ENCODE results near the gene GNE. TPM values are rescaled to one million over a fixed set of nuclear protein-coding genes. Genes with fewer than 3 reads are reported as not detected.

The GNE gene
- total RNA-seq, 1 experiment from 2014 or later: 20.6 TPM

- no peak for DNase-seq (ENCODE audit: low spot score)
- no peaks in the 10 kb centered on the region for H3K4me1 ChIP-seq (ENCODE audit: insufficient read depth, low read length, poor library complexity, severe bottlenecking)
- H3K4me3 ChIP-seq (ENCODE audit: low read depth, low read length, poor library complexity, severe bottlenecking): no peak overlapping the region
- POLR2A ChIA-PET (ENCODE audit: low non-redundant PET): no interaction called here
- intact Hi-C loops (cut with micrococcal nuclease; ENCODE audit: unreplicated experiment): no loop called here
- H3K36me3 ChIP-seq (ENCODE audit: insufficient read depth, low read length, poor library complexity, severe bottlenecking): no peaks in the 10 kb centered on the region
- TF ChIP-seq CTCF (conservative IDR thresholded peaks at IDR 0.05; ENCODE audit: low read depth, low read length): no peak
- no peak for TF ChIP-seq EZH2 (IDR thresholded peaks at IDR 0.05; ENCODE audit: borderline replicate concordance, low read depth, low read length, poor library complexity, severe bottlenecking)
- H3K27ac ChIP-seq (ENCODE audit: low read depth, low read length, poor library complexity, severe bottlenecking): no peak overlapping the region
- CTCF ChIA-PET: no interaction called here
- H3K27me3 ChIP-seq (replicated peaks; ENCODE audit: insufficient read depth, low read depth, low read length, poor library complexity): no peaks in the 10 kb centered on the region
- BruUV-seq (replicated peaks): no TSS peak
- no peaks in the 10 kb centered on the region for H3K9me3 ChIP-seq (ENCODE audit: low read depth, low read length, poor library complexity, severe bottlenecking)
Observed at GRCh38 chr9:36280989-36281388, 22.7 kb upstream of the GNE start.

GRCh38 chr9:36278243-36278642 is 20.0 kb upstream of the GNE start:
- Histone ChIP-seq H3K4me3 (ENCODE audit: low read depth, low read length, poor library complexity, severe bottlenecking) (no peak overlapping the region), H3K36me3 (ENCODE audit: insufficient read depth, low read length, poor library complexity, severe bottlenecking) (no peaks in the 10 kb centered on the region), H3K4me1 (ENCODE audit: insufficient read depth, low read length, poor library complexity, severe bottlenecking) (no peaks in the 10 kb centered on the region), H3K9me3 (ENCODE audit: low read depth, low read length, poor library complexity, severe bottlenecking) (no peaks in the 10 kb centered on the region), H3K27ac (ENCODE audit: low read depth, low read length, poor library complexity, severe bottlenecking) (no peak overlapping the region), H3K27me3 (replicated peaks; ENCODE audit: insufficient read depth, low read depth, low read length, poor library complexity) (no peaks in the 10 kb centered on the region)
- no peak for DNase-seq (ENCODE audit: low spot score)
- POLR2A ChIA-PET (ENCODE audit: low non-redundant PET): no interaction called here
- intact Hi-C loops (cut with micrococcal nuclease; ENCODE audit: unreplicated experiment): no loop called here
- BruUV-seq (replicated peaks): no TSS peak
- TF ChIP-seq EZH2 (IDR thresholded peaks at IDR 0.05; ENCODE audit: borderline replicate concordance, low read depth, low read length, poor library complexity, severe bottlenecking): no peak
- no peak for TF ChIP-seq CTCF (conservative IDR thresholded peaks at IDR 0.05; ENCODE audit: low read depth, low read length)
- CTCF ChIA-PET: no interaction called here

GRCh38 chr9:36276781-36277181 is 18.5 kb upstream of the GNE start:
- no peaks in the 10 kb centered on the region for H3K36me3 ChIP-seq (ENCODE audit: insufficient read depth, low read length, poor library complexity, severe bottlenecking)
- no peak overlapping the region for H3K4me3 ChIP-seq (ENCODE audit: low read depth, low read length, poor library complexity, severe bottlenecking)
- DNase-seq (ENCODE audit: low spot score): no peak
- CTCF ChIA-PET: interaction anchor here (1.1 kb wide), 1 partner anchor 452 kb away, joined by 10 read pairs; no protein-coding TSS in a partner anchor
- no TSS peak for BruUV-seq (replicated peaks)
- no peak for TF ChIP-seq EZH2 (IDR thresholded peaks at IDR 0.05; ENCODE audit: borderline replicate concordance, low read depth, low read length, poor library complexity, severe bottlenecking)
- no peak for TF ChIP-seq CTCF (conservative IDR thresholded peaks at IDR 0.05; ENCODE audit: low read depth, low read length)
- no peaks in the 10 kb centered on the region for H3K4me1 ChIP-seq (ENCODE audit: insufficient read depth, low read length, poor library complexity, severe bottlenecking)
- H3K27ac ChIP-seq (ENCODE audit: low read depth, low read length, poor library complexity, severe bottlenecking): no peak overlapping the region
- POLR2A ChIA-PET (ENCODE audit: low non-redundant PET): no interaction called here
- intact Hi-C loops (cut with micrococcal nuclease; ENCODE audit: unreplicated experiment): no loop called here
- H3K9me3 ChIP-seq (ENCODE audit: low read depth, low read length, poor library complexity, severe bottlenecking): no peaks in the 10 kb centered on the region
- no peaks in the 10 kb centered on the region for H3K27me3 ChIP-seq (replicated peaks; ENCODE audit: insufficient read depth, low read depth, low read length, poor library complexity)

Data from A673 (cell line).